NAMALWA (cell line): ENCODE measurements around the gene PNPLA6.
A peak's percentile ranks its signal among the peaks of the same experiment; 100 is the strongest.

Source experiments
- DNase-seq: peaks from one replicate; pipeline ENCODE4 v3.0.0-alpha.2; 2015; ENCODE audit warnings: low spot score

PNPLA6 gene

DNA sequence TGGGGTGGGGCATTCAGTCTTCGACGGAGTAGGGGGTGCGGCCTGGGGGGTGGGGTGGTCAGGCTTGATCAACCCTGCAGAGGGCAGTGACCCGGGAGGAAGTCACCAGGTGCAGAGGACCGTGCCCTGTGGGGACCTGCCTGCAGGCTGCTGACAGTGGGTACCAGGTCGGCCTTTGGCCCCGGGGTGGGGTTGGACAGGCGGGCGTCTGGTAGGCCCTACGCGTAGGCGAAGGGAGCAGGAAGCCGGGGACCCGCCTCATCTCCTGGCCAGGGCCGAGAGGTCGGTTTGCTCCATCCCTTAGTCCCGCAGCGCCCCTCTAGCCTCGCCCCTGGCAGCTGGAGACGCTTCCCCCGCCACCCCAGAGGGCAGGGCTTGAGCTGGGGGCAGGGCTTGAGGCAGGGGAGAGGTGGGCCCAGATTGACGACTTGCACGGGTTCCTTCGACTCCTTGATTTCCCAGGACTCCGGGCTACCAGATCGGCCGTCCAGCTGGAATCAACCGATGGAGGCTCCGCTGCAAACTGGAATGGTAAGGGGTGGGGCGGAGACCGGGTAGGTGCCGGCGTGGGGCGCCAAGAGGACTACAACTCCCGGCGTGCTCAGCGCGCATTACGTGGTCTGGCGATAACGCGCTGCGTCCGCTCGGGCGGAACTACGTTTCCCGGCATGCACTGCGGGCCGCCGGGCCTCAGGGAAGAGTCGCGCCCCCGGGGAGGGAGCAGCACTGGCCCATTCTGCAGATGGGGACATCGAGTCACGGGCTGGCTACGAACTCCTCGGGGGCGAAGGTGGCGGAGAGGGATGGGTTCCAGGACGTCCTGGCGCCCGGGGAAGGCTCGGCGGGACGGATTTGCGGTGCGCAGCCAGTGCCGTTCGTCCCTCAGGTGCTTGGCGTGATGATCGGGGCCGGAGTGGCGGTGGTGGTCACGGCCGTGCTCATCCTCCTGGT is at the start of gene PNPLA6:
Gene PNPLA6 (plus strand): TSS at position 671 of the 951 bp plus-strand sequence. CDS start 72 bp downstream, at position 743.
- peak; percentile 91 for DNase-seq

DNA sequence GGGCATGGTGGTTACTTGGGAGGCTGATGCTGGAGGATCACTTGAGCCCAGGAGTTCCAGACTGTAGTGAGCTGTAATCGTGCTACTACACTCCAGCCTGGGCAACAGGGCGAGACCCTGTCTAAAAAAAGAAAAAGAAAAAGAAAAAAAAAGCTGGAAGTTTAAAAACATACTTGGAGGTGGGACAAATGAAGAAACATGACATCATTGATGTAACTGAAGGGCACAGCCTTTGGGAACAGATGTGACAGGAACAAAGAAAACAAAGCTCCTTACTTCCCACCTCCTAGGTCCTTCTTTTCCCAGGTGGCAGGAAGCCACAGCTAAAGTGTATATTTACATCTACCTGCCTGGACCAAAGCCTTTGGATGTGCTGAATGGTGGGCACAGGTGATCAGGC is 48.6 kb upstream of the PNPLA6 start:
- no peak for DNase-seq

DNA sequence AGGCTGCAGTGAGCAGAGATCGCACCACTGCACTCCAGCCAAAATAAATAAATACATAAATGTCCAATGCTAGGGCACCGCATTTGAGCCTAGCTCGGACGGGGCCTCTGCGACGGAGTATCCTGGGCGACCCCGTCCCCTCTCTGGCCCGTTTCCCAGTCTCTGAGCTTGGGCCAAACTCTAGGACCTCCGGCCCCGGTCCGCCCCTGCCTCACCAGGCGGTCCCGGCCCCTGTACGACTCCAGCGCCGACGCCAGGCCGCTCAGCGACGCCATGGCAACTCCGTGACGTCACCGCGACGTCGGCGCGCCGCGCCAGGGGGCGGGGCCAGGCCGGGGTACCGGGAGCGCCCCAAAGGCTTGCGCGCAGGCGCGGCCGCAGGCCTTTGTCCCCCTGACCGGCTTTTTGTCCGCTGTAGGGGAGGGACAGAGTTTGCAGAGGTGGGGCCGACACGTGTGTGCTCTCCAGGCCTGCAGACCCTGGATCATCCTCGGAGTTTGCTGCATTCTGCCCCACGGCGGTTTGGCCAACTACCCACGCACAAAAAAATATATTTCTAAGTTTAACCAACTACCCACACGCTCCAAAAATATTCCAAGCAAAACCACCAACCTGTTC is 46.7 kb upstream of the PNPLA6 start, which contains the start of gene PEX11G:
Gene PEX11G (minus strand): TSS at position 300 of the 618 bp plus-strand sequence. CDS start 25 bp downstream, at position 275.
- no peak for DNase-seq

DNA sequence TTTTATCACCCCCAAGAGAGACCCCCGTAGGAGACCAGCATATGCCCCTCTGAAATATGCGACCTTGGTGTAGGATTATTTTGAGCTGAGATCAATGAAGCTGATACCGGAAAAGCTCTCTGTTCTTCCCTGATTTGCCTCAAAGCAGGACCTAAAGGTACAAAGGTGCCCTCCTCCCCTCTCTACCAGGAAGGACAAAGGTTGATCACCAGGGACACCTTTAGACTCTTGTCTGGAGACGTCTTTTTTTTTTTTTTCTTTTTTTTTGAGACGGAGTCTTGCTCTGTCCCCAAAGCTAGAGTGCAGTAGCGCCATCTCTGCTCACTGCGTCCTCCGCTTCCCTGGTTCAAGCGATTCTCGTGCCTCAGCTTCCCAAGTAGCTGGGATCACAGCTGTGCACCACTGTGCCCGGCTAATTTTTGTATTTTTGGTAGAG is 45.9 kb upstream of the PNPLA6 start:
- no peak for DNase-seq

DNA sequence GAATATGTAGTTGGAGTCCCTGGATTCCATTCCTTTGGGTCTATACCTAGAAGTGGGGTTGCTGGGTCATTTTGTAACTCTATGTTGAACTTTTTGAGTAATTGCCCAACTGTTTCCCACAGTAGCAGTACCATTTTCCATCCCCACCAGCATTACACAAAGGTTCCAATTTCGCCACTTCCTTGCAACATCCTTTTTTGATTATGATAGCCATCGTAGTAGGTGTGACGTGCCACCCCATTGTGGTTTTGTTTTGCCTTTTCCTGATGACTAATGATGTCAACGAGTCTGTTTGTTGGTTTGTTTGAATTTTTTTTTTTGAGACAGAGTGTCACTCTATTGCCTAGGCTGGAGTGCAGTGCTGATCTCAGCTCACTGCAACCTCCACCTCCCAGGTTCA is 43.4 kb upstream of the PNPLA6 start:
- DNase-seq = no peak

DNA sequence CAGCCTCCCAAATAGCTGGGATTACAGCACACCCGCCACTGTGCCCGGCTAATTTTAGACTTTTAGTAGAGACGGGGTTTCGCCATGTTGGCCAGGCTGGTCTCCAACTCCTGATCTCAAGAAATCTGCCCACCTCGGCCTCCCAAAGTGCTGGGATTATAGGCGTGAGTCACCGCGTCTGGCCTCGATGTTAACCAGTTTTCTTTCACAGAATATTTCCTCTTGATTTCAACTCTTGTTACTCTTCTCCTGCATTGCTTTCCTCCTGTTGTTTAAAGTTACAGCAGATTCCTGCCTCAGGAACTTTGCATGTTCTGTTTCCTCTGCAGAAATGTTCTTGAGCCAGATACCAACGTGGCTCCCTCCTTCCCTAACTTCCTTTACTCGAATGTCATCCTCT is 43.0 kb upstream of the PNPLA6 start:
- no peak for DNase-seq

DNA sequence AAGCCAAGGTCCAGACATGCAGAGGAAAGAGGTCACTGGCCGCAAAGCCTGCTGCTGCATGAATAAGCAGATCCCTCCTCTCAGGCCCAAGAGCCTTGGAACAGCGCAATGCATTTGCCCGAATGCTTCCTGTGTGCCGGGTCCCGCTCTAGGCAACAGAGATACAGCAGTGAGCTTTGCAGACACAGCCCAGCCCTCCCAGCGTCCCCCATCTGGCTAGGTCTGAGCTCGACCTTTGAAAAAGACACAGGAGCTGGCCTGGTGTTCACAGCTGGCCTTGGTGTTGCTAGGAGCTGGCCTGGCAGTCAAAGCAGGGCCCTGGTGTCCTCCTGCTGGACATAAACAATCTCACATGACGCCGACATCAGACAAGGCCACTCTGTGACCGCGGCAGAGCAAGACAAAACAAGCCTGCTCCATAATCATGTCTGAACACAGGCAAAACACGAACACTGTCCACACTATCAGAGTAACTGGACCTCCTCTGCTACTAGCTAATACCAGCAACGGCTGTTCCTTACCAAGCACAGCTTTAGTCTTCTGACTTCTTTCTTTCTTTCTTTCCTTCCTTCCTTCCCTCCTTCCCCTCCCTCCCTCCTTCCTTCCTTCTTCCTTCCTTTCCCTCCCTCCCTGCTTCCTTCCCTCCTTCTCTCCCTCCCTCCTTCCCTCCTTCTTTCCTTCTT is 41.0 kb upstream of the PNPLA6 start:
- DNase-seq = no peak

DNA sequence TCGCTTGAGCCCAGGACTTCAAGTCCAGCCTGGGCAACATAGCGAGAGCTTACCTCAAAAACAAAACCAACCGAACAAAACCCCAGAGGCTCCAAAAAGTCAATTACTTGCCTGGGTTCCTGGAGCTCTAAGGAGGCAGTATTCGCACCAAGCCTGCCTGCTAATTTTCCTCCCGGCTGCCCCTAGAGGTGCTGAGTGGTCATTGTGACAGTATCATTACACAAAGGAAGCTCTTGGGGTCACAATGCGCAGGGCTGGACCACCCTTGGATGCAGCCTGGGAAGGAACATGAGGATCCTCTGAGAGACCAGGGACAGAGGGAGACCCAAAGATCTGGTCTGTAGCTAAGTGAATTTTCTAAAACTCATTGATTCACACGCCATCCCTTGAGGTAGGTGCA is 38.2 kb upstream of the PNPLA6 start:
- DNase-seq = peak; percentile 57

DNA sequence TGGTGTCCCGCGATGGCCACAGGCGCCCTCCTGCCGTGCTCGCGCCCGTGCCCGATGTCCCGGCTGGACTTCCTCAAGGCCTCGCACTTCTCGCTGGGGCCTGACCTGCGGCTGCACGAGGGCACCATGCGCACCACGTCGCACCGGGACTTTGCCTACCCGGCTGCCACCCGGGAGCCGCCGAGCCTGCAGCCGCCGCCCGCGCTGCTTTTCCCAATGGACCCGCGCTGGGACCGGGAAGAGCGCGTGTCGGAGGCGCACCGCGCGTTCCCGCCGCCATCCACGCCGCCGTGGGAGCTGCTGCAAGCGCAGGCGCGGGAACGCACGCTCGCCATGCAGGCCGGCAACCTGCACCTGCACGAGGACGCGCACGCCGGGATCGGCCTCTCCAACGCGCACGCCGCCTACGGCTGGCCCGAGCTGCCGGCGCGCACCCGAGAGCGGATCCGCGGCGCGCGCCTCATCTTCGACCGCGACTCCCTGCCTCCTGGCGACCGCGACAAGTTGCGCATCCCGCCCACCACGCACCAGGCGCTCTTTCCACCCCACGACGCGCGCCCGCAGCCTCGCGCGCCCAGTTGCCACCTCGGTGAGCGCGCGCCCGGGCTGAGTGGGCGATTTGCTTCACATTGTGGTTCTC is 34.6 kb upstream of the PNPLA6 start:
- DNase-seq = no peak

DNA sequence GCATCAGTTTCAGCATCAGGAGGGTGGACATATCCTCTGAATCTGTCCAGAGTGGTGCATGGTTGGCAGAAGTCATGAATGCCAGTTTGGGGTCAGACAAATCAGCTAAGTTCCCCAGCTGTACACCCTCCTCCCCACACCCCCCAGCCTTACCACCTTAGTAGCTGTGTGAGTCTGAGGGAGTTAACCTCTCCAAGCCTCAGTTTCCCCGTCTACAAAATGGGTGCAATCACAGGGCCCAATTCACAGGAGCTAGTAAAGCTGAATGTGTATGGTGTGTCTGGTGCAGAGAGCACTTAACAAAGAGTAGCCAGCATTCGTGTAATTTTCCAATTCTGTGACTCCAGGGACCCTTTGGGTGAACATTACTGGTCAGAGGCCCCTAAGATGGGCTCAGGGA is 33.0 kb upstream of the PNPLA6 start:
- DNase-seq = no peak

DNA sequence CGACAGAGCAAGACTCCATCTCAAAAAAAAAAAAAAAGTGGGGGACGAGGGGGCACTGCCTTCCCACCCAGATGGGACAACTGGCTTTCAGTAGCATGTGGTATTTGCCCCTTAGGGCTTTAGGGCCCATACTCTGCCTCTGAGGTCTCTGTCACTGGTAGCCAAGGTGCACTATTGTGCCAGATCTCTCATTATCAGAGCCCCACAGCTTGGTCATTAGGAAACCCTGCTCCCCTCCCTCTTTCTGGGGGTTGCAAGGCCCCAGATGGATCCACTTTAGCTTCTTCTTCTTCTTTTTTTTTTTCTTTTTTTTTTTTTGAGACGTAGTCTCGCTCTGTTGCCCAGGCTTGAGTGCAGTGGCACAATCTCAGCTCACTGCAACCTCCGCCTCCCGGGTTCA is 30.8 kb upstream of the PNPLA6 start:
- no peak for DNase-seq

DNA sequence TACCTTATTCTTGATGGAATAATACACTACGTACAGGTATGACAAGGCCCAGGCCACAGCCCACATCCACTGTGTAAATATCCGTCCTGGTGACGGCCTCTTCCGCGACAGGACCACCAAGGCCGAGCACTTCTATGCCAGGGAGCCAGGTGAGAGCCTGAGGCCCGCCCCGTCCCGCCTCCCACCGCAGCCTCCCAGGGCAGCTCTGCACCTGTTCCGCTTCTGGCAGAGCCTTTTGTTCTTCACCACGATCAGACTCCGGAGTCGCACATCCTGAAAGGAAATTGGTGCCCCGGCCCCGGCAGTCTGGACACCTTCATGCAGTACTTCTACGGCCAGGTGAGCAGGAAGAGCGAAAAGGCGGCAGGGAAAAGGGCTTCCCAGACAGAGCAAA is 30.2 kb upstream of the PNPLA6 start:
- DNase-seq = no peak

DNA sequence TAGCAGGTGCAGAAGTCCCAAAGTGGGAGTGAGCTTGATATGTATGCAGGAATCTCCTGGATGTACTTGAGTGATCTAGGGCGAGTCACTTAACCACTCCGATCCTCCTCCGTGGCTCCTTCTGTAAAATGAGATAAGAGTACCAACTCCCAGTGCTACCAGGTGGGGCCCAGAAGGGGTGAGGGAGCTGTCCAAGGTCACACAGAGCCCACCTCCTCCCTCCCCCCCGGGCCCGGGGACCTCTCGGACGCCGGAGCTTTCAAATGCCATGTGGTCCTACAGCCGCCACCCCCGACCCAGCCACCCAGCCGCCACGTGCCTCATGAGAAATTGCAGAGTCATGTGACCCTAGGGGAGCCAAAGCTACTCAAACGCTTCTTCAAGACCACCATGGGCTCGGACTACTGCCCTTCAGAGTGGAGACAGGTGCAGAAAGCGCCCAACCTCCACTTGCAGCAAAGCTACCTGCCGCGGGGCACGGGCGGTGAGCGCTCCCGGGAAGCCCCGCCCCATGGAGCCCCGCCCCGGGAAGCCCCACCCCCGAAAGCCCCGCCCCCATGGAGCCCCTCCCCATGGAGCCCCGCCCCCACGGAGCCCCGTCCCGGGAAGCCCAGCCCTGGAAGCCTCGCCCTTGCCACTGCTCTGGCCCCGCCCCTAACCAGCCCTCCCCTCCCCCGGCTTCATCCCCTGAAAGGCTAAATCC is 29.7 kb upstream of the PNPLA6 start:
- no peak for DNase-seq

DNA sequence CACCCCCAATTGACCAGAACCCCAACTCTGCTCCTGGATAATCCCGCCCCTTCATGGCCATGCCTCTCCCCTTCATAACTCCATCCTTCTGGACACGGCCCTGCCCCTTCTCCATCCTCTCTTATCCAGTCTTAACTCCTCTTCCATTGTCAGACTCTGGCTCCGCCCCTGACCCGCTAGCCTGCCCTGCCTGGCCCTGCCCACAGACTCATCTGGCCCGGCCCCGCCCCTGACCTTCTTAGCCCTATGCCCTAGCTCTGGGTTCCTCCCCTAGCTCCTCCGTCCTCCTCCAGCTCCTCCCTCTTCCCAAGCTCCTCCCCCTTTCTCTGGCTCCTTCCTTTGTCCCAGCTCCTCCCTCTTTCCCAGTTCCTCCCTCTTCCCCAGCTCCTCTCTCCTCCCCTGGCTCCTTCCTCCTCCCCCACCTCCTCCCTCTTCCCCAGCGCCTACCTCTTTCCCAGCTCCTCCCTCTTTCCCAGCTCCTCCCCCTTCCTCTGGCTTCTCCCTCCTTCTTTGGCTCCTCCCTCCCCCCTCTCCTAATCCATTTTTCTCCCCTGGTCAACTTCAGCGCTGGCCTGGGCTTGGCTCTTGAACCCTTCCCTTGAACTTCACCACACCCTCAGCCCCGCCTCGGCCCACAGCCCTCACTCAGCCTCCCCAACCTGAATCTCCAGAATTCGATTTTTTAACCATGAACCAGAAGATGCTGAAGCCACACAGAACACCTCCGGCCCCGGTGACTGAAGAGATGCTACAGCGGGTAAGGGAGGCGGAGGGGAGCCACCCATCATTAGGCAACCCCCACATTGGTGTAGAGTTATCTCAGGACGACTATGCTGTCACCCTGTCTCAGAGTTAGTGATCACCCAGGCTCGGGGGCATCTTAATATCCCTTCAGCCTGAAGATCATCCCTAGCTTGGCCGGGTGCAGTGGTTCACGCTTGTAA is 28.9 kb upstream of the PNPLA6 start:
- DNase-seq = peak; percentile 94

DNA sequence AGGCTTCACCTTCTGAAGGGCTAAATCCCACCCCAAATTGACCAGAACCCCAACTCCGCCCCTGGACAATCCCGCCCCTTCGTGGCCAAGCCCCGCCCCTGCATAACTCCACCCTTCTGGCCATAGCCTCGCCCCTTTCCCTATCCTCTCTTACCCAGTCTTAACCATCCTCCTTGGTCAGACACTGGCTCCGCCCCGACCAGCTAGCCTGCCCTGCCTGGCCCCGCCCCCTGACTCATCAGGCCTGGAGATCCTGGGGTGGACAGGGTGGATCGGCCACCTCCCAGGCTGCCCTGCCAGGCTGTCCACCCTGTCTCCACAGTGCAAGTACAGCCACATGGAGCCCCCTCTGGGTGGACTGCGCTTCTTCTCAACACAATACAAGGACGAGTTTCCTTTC is 27.6 kb upstream of the PNPLA6 start:
- DNase-seq = peak; percentile 69

DNA sequence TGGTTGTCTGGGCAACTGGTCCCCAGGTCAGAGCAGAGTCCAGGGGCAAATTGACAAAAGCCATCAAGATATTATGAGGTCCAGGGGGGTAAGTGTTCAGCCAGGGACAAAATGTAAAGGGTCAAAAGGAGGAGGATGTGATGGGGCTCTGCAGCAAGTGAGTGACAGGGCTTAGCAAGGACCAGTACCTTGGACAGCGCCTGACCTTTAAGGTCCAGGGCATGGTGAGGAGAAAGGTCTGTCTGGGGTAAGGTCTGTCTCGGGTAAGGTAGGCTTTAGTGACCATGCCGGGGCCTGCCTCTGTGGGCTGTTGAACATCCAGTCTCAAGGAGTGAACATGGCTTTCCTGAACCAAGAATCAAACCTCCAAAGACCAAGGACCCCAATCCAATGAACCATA is 25.9 kb upstream of the PNPLA6 start:
- peak; percentile 43 for DNase-seq

DNA sequence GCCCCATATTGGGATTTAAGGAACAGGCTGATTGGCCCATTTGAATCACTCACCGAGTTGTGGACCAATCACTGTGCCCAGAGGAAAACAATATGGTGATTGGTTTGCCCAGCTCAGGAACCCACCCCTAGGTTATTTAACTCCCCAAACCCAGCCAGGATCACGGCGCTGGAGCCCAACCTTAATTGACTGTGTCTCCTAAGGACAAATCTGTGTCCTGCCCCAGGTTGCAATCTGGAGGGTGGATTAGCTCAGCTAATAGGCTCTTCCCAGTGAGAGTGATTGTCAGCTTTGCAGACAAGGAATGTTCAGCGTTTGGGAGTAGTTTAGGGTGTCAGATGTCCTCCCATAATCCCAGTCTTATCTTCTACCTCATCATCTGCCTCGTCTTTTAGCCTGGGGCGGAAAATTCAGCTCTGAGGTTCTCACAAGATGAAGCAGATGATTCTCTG is 23.1 kb upstream of the PNPLA6 start:
- no peak for DNase-seq

DNA sequence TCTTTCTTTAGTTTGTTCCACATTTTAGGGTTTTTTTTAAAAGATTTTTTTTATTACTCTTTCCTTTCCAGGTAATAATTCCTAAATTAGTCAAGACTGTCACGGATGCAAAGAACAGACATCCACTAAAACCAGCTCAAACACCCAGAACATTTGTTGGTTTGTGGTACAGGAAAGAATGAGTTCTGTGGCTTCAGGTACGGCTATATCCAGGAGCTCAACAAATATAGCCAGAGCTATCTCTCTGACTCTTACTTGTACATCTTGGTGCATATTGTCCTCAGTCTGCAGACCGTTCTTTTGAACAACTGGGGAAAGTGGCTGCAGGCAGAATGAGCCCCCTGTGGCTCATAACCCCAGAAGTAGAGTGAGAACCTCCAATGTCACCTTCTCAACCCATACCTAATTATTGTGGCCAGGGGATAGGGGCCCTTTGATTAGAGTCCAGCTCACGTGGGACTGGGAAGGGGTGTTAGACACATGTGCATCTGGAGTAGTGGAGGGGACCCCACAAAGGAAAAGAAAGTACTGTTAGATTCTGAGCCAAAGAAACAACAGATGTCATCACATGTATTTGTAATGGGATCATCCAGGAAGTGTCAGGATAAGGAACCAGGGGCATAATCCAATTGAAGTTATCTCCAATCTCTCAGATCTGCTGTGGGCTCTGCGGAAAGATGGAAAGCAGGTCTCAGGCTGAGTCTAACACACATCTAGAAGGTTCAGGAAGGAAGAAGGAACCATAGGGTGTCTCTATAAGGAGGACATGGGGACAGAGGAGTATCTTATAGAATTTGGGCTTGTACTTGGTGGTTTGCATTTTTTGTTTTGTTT is 21.5 kb upstream of the PNPLA6 start:
- no peak for DNase-seq

DNA sequence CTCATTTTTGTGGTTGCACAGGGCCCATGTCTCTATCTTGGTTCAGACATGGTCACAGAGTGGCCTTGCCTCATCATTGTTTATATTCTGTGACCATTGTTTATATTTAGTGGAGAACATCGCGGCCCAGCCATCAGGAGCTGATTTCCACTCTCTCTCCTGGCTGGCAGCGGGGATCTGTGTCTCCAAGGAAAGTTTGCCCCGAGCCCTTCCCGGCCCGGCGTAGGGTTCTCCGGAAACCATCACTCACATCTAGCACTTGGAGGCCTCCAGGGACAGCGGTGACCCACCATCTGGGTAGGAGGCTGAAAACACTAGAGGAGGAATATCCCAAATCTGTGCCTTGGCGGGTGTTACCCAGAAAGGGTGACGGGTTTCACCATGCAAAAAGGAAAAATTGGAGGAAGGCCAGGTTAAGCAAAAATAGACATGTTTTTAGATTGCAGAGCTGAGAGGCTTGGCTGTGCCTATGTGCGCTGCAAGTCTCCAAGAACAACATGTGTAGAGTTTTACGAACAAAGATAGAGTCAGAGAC is 20.3 kb upstream of the PNPLA6 start:
- DNase-seq = no peak
